Measurements from ENCODE around the gene RAC2.

Gene RAC2

DNA sequence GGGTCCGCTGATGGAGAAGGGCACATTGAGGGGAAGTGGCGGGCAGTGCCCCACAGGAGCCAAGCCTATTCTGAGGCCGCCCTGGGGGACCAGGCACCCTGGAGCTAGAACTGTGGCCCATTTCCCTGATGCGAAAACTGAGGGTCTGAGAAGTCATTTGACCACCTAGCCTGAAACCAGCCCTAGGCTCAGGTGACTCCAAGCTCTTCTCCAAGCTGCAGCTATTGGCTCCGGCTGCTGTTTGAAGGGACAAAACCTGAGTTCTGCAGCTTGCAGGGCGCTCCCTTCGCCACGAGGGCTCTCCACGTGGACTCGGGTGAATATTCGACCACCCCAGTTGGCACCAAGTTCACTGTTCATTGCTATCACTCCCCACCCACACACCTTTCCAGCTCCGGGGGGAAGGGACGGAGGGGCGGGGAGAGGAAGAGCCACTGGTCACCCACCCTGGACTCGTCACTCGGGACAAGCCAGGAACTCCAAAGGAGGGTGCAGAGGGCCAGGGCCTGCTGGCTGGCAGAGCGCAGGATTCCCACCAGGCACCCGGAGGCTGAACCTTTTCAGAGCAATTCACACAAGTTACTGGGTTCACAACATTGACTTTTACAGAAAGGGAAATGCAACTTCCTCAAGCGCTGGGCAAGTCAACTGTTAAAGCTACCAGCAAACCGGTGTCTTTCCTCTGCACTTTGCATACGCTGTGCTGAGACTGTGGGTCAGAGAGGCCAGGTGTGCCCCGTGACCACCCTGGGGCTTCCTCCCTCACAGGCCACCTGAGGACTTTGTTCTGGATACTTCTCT lies 1.1 kb upstream of the RAC2 start:
- TF ChIP-seq, protein P1, sequence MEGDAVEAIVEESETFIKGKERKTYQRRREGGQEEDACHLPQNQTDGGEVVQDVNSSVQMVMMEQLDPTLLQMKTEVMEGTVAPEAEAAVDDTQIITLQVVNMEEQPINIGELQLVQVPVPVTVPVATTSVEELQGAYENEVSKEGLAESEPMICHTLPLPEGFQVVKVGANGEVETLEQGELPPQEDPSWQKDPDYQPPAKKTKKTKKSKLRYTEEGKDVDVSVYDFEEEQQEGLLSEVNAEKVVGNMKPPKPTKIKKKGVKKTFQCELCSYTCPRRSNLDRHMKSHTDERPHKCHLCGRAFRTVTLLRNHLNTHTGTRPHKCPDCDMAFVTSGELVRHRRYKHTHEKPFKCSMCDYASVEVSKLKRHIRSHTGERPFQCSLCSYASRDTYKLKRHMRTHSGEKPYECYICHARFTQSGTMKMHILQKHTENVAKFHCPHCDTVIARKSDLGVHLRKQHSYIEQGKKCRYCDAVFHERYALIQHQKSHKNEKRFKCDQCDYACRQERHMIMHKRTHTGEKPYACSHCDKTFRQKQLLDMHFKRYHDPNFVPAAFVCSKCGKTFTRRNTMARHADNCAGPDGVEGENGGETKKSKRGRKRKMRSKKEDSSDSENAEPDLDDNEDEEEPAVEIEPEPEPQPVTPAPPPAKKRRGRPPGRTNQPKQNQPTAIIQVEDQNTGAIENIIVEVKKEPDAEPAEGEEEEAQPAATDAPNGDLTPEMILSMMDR (IDR thresholded peaks at IDR 0.05; ENCODE audit: insufficient read depth, low read length, poor library complexity, severe bottlenecking) = no peak
- Histone ChIP-seq H3K4me3 (replicated peaks; ENCODE audit: low read depth, low read length) (peak overlapping the region; percentile 17), H3K36me3 (ENCODE audit: control insufficient read depth, insufficient read depth, low read length) (peaks cover 16% of the 10 kb centered on the region), H3K27me3 (replicated peaks; ENCODE audit: control insufficient read depth, insufficient read depth, low read length) (no peaks in the 10 kb centered on the region)
- DNase-seq (ENCODE audit: extremely low read depth, insufficient read length) = peak; percentile 65

DNA sequence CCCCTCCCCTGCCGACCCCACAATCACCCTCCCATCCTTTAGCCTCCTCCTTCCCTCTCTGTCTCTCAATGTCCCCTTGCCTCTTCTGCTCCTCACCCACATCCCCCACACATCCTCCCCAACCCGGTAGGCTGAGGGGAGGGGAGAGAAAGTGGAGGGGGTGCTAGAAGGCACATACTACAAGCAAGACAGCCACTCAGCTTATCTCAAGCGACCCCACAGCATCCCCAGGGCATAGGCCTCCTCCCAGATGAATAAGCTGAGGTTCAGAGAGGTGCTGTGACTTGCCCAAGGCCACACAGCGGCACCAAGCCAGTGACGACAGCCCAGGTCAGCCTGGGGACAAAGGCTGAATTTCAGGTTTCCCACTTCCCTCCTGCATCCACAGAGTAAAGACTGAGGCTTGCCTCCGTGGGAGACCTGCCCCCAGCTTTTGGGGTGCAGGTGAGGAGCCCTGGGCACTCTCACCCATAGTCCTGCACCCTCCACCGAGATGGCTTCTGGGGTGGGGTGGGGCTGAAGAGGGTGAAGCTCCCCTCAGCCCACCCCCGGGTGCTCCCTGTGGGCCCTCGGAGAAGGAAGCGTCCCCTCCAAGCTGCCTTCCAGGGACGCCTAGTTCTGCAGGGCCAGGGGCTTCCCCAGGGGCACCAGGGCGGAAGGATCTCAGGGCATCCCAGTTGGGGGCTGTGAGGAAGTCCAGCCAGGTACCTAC lies 511 bp downstream of the RAC2 start:
- Histone ChIP-seq H3K27me3 (replicated peaks; ENCODE audit: control insufficient read depth, insufficient read depth, low read length) (no peaks in the 10 kb centered on the region), H3K36me3 (ENCODE audit: control insufficient read depth, insufficient read depth, low read length) (peaks cover 32% of the 10 kb centered on the region), H3K4me3 (replicated peaks; ENCODE audit: low read depth, low read length) (peak overlapping the region; percentile 85)
- no peak for DNase-seq (ENCODE audit: extremely low read depth, insufficient read length)
- TF ChIP-seq, protein P1 (IDR thresholded peaks at IDR 0.05; ENCODE audit: insufficient read depth, low read length, poor library complexity, severe bottlenecking) = no peak

DNA sequence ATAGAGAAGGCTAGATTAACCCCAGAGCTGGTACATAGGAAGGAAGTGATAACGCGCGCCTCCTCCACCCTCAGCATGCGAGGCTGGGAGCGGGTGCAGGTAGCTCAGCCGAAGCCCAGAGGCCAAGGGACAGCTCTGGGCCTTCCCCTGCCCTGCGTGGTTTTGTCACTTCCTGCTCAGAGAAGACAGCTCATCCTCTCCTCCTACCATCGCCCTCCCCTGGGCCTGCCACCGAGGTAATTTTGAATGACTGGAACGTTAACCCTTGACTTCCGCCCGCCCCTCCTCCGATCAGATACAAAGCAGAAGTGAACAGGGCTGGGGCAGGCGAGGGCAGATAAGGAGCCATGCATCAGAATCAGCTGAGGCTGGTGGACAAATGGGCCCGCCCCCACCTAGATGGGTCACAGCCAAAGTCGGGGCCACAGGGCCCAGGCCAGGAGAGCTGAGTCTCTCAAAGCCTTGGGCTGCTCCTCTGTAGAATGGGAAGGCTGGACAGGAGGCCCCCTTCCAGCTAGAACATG lies 1.6 kb downstream of the RAC2 start:
- H3K36me3 ChIP-seq (ENCODE audit: control insufficient read depth, insufficient read depth, low read length) = peaks cover 38% of the 10 kb centered on the region
- TF ChIP-seq, protein P1 (IDR thresholded peaks at IDR 0.05; ENCODE audit: insufficient read depth, low read length, poor library complexity, severe bottlenecking) = no peak
- no peaks in the 10 kb centered on the region for H3K27me3 ChIP-seq (replicated peaks; ENCODE audit: control insufficient read depth, insufficient read depth, low read length)
- H3K4me3 ChIP-seq (replicated peaks; ENCODE audit: low read depth, low read length) = peak overlapping the region; percentile 85
- DNase-seq (ENCODE audit: extremely low read depth, insufficient read length) = peak; percentile 83

DNA sequence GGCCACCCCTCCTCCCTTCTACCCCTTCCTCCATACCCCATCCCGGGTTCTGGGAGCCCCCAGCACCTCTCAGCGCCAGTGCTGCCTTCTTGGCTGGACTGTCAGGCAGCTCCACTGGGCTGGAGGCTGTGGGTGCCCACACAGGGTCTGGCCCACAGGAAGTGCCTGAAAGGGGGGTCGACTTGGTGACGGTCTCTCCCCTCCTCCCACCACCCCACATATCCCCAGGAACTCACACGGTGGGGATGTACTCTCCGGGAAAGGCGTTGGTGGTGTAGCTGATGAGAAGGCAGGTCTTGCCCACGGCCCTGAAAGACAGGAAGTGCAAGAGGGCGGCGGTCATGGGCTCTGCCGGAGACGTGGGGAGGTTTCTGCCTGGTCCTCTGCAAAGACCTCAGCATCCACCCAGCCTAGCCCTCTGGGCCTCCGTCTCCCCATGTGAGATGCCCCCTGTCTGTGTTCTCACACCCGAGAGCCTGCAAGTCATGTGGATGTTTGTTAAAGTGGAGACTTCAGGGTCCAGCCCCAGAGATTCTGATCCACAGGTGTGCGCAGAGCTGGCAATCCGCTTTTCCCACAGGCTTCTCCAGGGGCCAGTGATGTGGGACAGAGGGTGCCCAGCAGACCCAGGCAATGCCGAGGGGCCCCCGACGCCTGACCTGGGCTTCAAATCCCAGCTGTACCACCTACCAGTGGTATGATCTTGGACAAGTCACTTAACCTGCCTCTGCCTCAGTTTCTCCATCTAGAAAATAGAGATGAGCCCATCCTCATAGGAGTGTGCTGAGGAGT lies 2.5 kb downstream of the RAC2 start:
- TF ChIP-seq, protein P1 (IDR thresholded peaks at IDR 0.05; ENCODE audit: insufficient read depth, low read length, poor library complexity, severe bottlenecking) = no peak
- peaks cover 43% of the 10 kb centered on the region for H3K36me3 ChIP-seq (ENCODE audit: control insufficient read depth, insufficient read depth, low read length)
- H3K4me3 ChIP-seq (replicated peaks; ENCODE audit: low read depth, low read length) = peak overlapping the region; percentile 85
- no peak for DNase-seq (ENCODE audit: extremely low read depth, insufficient read length)
- H3K27me3 ChIP-seq (replicated peaks; ENCODE audit: control insufficient read depth, insufficient read depth, low read length) = no peaks in the 10 kb centered on the region

DNA sequence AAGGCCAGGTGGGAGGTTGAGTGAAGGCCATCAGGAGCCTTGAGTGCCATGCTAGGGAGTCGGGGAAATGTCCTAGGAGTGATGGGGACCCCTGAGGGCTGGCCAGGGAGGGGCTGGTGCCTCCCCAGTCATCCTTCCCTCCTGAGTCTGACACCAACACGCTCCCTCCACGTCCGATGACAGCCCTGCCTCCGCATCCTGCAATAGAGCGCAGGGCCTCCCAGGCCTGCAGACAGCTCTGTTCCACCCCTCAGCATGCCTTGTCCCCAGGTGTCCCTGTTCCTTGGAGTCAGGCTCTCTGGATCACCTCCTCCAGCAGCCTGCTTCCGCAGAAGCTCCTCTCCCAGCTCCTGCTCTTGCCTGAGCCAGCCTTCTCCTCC lies 3.1 kb downstream of the RAC2 start:
- Histone ChIP-seq H3K36me3 (ENCODE audit: control insufficient read depth, insufficient read depth, low read length) (peaks cover 48% of the 10 kb centered on the region), H3K27me3 (replicated peaks; ENCODE audit: control insufficient read depth, insufficient read depth, low read length) (no peaks in the 10 kb centered on the region), H3K4me3 (replicated peaks; ENCODE audit: low read depth, low read length) (peak overlapping the region; percentile 85)
- TF ChIP-seq, protein P1 (IDR thresholded peaks at IDR 0.05; ENCODE audit: insufficient read depth, low read length, poor library complexity, severe bottlenecking) = no peak
- no peak for DNase-seq (ENCODE audit: extremely low read depth, insufficient read length)

Data from GM06990 (cell line).